Measurements from ENCODE around the gene SBDS. TPM values are rescaled to one million over a fixed set of nuclear protein-coding genes. Genes with fewer than 3 reads are reported as not detected.

SBDS gene
- total RNA-seq, 1 donor from 2014 or later = 49.9 TPM

GRCh38 chr7:66948480-66949109 lies 46.8 kb downstream of the SBDS start:
- ATAC-seq = no peak
- DNase-seq (ENCODE audit: low spot score) = no peak

GRCh38 chr7:66946545-66946944 lies 48.8 kb downstream of the SBDS start:
- ATAC-seq = peak; percentile 52
- no peak for DNase-seq (ENCODE audit: low spot score)

DNA sequence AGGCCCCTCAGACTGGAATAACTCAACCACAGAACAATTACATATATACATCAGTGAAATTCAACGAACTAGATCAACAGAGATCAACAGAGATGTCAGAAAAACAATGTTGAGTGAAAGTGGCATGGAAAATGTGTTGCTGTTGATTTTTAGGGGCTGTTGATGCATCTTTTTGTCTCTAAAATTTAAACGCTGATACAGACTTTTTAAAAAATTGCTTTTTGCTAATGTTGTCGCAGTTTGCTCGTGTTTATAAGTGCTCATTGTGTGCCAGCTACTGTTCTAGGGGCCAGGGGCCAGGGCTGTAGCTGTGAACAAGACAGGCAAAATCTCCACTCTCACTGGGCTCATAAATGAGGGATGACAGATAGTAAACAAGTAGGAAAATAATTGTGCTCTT lies 56.1 kb downstream of the SBDS start:
- DNase-seq (ENCODE audit: low spot score) = no peak
- ATAC-seq = no peak

GRCh38 chr7:66937940-66938339 lies 57.4 kb downstream of the SBDS start:
- no peak for DNase-seq (ENCODE audit: low spot score)

More at GRCh38 chr7:66937940-66938339, 57.4 kb downstream of the SBDS start:
- no peak for ATAC-seq

Other genes starting within 250 kb of the SBDS start
- 60.2 TPM for gene TMEM248, start 74.4 kb downstream of the SBDS start, total RNA-seq
- 10.7 TPM for gene TYW1, start 1.2 kb upstream of the SBDS start, total RNA-seq

Measured in left lobe of liver (tissue), 2 donors.